ENCODE measurements around the gene ERRFI1.
"Not testable (repeated sequence)": the region's sequence is repeated elsewhere in the genome, so short reads cannot be mapped to it uniquely, and the experiment has no call there.

ERRFI1 gene

DNA sequence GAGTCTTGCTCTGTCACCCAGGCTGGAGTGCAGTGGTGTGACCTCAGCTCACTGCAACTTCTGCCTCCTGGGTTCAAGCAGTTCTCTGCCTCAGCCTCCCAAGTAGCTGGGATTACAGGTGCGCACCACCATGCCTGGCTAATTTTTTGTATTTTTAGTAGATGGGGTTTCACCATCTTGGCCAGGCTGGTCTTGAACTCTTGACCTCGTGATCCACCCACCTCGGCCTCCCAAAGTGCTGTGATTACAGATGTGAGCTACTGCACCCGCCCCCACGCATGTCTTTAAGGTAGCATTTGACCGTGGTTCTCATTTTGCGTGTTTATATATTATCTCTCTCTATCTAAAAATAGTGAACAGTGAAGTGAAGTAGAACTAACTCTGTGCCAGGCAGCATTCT is 62.3 kb downstream of the ERRFI1 start:
- not testable (repeated sequence) for DNase-seq

DNA sequence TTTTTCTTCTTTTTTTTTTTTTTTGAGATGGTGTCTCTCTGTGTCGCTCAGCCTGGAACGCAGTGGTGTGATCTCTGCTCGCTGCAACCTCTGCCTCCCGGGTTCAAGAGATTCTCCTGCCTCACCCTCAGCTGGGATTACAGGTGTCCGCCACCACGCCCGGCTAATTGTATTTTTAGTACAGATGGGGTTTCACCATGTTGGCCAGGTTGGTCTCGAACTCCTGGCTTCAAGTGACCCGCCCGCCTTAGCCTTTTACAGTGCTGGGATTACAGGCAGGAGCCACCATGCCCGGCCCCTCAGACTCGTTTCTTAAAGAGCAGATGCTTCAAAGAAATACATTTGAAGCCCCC is 62.8 kb downstream of the ERRFI1 start:
- not testable (repeated sequence) for DNase-seq

DNA sequence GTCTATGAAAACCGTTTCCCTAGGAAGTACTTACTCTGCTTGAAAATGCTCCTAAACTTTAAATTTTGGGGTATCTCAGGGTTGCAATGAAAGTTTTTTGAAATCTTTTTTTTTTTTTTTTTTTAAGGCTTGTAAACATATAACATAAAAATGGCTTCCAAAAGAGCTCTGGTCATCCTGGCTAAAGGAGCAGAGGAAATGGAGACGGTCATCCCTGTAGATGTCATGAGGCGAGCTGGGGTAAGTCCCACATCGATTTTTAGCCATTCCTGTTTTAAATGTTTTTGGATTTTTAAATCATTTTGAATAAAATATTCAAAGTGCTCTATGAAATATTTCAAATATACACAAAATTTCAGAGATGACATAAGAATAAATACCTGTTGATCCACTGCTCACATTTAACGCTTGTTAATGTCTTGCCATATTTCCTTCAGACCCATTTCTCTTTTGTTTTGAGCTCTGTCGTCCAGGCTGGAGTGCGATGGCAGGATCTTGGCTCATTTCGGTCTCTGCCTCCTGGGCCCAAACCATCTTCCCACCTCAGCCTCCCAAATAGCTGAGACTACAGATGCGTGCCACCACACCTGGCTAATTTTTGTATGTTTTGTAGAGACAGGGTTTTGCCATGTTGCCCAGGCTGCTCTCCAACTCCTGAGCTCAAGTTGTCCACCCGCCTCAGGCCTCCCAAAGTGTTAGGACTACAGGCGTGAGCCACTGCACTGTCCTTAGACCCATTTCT is 63.3 kb downstream of the ERRFI1 start:
- DNase-seq, result no peak

DNA sequence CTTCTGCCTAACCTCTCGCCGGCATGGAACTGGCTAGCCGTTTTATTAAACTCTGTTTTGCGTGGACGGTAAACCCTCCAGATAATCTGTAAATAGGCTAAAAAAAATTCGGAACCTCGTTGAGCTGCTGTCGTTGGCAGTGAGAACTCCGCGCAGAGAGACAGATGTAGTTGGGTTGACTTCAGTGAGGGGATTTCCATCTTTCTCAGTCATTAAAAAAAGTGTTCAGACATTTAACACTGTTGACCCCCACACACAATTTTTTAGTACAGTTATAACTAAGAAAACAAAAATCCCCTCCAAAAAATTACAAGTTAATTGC is 64.1 kb downstream of the ERRFI1 start:
- DNase-seq, result no peak

Data from activated T-cell treated with anti-CD3 and anti-CD28 coated beads, Interleukin-2, amount 50 U/mL, for 48 hours (primary cell).